HG02973 (cell line): ENCODE results near the gene ENDOV.

ENCODE experiments used
- ATAC-seq: cut with Tn5 transposase; IDR thresholded peaks from one replicate; pipeline ENCODE4 v1.9.1; 2021; ENCODE audit warnings: moderate library complexity; ENCODE audit not compliant: unreplicated experiment

Gene ENDOV

GRCh38 chr17:80447790-80448189 lies 32.8 kb downstream of the ENDOV start:
- no peak for ATAC-seq

DNA sequence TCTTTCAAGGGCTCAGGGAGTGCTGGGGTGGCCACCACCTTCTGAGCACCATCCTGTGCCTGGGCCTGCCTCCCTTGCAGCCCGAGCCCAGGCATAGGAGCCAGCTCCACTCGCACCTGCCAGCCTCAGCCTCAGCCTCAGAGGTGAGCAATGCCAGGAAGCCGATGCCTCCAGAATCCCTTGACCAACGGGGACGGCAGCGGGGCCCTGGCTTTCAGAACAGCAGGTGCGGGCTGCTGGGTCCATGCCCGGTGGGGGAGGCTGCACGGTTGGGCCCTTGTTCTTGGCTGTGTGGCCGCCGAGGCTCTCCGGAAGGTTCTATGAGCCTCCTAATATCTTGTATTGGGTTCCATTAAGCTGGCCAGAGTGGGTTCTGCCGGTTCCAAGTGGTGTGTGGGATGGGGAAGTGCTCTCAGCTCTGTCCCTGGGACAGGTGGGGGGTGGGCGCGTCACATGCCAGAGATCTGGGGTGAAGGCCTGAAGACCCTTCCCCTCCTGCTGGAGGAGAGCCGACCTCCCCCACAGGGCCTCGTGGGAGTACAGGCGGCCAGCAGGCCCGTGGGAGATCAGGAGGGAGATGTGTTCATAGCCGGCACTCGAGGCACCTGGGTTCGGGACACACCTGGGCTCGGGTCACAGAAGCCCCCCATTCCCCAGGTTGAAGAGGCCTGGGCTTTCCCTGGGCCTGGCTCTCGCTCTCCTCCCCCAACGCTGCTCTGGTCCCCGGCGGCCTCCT lies 34.4 kb downstream of the ENDOV start:
- no peak for ATAC-seq

DNA sequence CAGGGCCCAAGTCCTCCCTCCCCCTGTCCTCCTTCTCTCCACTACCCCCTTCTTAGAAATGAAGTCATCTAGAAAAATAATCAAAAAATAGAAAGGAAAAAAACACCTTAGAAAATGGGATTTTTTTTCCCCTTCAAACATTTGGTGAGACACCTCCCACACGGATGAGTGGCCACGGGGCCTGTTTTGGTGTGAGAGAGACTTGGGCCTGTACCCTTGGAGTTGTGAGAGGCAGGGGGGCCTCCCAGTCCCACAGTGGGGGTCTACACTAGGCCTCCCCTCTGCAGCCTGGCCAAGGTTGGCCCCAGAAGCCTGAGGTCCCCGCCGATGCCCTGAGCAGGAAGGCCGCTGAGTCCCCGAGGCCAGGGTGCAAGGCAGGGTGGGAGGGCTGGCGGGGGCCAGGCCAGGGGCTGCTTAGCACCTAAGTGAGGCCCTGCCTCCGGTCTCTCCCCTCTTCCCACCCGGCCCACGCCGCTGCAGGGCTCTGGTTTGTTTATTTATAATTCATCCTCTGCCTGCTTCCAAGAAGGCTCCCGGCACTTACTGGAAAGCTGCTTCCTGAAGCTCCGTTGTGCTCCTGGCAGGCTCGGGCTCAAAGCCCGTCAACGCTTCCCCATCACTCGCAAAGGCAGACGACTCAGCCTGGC lies 35.1 kb downstream of the ENDOV start:
- ATAC-seq = no peak

- ATAC-seq = no peak
These were observed 36.3 kb downstream of the ENDOV start for GRCh38 chr17:80451104-80451775.

- ATAC-seq = no peak
These were observed 37.4 kb downstream of the ENDOV start for GRCh38 chr17:80452173-80452915.

DNA sequence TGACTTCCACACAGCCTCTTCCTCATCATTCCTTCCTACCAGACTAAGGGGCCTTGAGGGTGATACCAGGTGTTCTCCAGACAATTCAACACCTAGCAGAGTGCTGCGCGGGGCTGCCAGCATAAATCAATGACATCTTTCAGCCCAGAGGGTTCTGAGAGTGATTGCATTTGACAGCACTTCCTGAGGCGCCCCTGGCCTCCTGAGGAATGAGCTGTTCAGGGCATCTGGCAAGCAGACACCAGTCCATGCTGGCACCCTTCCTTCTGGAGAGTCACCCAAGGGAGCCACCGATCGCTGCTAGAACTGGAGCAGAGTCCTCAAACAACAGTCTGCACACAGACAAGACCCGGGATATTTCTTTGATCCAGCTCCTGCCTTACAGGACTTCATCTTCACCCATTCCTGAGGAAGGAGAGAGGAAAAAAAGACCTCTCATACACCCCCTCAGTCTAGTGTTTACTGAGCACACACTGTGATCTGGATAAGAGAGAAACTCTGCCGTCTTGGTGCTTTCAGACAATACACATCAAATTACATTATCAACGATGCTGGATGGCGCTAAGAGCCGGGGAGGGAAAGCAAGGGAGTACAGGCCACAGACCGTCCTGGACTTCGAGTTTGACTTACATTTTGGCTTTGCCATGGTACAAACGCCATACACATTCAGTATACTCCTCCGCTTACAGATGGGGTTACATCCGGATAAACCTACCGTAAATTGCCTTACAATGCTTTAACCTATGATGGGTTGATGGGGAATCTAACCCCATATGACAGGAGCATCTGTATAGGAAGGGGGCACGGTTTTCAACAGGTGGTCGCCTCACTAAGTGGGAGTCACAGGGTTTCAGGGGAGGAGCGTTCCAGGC lies 38.4 kb downstream of the ENDOV start:
- ATAC-seq = no peak

DNA sequence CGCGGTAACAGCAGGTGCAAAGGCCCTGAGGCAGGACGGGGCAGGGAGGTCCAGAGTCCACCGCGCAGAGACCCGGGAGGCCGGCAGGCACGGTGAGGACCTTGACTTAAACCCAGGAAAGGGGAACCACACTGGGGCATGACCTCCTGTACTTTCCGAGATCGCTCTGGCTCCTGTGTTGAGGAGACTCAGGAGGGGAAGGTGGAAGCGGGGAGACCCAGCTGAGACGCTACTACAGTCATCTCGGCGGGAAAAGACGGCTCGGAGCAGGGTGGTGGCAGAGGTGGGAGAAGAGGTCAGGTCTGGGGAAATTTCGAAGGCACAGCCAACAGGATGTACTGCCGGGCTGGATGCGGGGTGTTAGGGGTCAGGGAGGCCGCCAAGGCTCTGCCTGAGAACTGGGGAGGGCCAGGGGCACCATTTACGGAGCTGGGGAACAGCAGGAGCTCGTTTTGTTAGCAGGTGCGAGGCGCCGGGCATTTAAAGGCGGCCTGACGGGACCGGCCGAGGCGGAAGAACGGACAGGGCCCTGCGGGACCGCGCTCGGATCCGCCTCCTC lies 39.1 kb downstream of the ENDOV start:
- no peak for ATAC-seq

- ATAC-seq = peak; percentile 86
These were observed 39.8 kb downstream of the ENDOV start for GRCh38 chr17:80454557-80455335.

GRCh38 chr17:80455336-80455710 lies 40.4 kb downstream of the ENDOV start:
- ATAC-seq = peak; percentile 6

DNA sequence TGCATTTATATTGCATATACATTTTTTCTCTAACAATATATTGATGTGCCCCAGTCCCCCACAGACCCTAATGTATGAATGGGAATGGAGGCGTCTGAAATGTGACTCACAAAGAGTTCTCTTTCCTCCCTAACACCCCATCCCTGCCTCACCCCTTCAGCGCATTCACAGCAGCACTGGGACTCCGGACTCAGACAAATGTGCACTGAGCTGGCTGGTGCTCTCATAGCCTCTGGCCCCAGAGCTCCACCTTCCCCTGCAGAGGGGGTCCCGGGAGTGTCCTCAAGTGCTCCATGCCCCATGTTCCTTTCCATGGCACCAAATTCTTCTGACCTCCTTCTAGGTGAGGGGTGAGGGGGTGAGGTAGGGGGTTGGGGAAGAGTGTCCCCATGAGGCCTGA lies 40.8 kb downstream of the ENDOV start:
- ATAC-seq = no peak

DNA sequence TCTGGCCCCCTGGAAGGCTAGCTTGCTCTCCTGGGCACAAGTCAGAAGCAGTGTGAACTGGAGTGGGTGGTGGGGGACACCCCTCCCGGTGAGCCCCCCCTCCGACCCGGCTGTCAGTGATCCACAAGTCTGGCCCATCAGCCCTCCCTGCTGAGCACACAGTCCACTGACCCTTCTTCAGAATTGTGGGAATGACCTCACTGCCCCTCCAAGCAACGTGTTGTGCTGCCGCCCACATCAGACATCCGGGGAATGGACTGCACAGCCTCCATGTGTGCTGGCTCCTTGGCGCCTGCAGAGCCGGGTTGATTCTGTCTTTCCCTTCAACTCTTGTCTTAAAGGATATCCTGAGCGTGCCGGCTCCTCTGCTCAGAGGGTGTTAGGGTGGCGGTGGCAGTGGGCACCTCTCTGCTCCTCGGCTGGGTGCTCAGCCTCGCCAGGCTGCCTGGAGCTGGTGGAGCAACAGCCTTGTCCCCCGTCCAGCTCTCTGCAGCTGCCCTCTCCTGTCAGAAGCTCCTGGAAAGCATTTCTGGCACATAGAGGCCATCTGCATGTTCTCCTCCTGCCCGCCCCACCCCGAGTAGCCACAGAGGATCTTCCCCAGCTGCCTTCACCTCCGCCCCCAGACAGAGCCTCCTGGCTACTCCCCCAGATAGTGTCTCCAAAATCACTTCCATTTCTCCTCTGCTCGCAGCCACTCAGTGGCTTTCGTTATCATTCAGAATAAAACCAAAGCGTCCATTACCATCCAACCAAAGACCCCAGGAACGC lies 41.7 kb downstream of the ENDOV start:
- no peak for ATAC-seq

DNA sequence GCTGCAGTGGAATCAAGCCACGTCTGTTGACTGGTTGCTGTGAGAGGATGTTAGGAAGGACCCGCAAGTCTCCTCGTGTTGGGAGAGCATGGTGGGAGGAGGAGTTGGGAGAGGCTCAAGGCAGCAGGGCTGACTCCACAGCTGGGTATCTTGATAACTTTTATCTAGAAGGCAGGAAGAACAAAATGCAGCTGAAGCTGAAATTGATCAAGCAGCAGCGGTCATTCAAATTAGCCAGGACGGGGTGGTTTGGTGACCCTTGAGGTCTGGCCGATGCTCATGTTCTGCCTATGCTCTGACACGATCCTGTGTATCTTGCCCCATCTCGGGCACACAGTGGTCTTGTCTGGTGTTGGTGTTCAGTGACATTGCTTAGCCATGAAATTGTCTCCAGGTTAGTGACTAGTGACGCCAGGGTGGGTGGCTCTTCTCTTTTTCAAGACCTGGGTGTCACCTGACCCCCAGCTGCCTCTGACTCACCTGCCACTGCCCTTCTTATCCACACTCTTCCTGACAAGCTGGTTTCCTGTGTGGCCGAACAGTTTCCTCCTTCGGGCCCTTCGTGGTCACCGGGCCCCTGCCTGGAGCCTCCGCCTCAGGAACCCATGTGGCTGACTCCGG lies 42.4 kb downstream of the ENDOV start:
- ATAC-seq = no peak

DNA sequence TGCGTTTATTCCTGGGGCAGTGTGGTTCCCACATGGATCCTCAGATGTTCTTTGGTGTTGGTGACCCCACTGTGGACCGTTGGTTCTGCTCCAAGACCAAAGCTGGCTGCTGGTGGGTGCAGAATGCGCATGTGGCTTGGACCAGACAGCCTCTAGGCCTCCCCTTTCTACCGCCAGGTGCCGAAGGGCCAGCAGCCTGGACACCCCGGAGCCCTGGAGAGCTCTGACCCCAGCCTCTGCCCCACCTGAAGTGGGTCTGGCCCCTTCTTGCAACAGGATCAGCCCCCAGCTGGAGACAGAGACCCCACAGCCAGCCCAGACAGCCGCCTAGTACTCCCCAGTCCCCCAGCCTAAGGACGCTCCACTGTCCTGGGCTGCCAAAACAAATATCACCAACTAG lies 43.0 kb downstream of the ENDOV start:
- ATAC-seq = no peak

DNA sequence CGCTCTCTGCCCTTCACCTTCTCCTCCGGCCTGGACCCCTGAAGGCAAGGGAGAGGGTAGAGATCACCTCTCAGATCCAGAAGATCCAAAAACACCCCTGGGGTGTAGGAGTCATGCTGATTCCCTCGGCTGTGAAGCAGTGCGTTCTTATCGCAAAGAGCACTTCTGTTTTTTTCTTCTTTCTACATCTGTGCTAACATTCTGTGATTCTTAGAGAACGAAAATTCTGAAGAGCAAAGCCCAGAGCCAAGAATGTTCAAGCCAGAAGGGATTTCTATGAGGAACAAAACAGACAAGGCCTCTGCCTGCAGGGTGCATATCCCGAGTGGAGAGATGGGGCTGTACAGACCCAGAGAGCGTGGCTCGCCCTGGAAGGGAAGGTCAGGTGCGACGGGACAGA lies 44.3 kb downstream of the ENDOV start:
- ATAC-seq = no peak

DNA sequence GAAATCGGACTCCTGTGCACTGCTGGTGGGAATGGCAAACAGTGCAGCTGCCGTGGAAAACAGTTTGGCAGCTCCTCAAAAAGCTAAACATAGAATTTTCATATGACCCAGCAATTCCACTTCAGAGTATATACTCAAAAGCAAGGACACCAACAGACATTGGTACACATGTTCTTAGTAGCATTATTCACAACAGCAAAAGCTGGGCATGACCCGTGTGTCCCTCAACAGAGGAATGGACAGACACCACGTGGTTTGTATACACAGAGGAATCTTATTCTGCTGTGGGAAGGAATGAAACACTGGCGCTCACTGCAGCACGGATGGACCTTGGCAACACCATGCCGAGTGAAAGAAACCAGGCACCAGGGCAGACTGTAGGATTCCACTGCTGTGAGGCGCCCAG lies 45.5 kb downstream of the ENDOV start:
- ATAC-seq = no peak

- no peak for ATAC-seq
These were observed 46.7 kb downstream of the ENDOV start for GRCh38 chr17:80461528-80462160.

DNA sequence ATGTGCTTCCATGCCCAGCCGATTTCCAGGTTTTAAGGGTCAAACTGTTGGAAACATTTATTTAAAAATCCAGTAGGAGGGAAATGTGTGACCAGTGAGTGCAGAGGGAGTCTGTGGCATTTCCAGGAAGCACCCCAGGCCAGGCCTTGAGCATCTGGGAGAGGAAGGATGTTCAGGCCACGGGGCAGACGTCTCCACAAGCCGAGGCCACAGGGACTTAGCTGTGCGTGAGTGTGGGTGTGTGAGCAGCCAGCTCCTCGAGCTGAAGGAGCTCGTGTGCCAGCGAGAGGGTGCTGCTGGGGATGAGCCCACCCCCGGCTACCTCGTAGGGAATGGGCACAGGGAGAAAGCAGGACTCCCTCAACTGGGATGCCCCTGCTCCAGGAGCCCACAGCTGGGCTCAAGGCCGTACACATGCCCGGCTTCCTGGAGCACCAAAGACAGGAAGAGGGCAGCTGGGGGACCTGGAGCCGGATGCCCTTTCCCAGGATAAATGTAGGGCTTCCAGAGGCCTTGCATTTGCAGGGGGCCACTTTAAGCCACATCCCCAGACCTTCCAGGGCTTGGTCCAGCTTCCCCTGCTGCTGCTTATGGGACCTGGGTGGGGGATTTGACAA lies 48.9 kb downstream of the ENDOV start:
- ATAC-seq = no peak
